Germinal center (tissue), 1 donor: Measurements from ENCODE around the gene P2RX7.
A peak's percentile ranks its signal among the peaks of the same experiment; 100 is the strongest.

Experiments used
- DNase-seq: peaks from one replicate; pipeline ENCODE4 v3.0.0; 2012; ENCODE audit warnings: mixed read lengths, low spot score

P2RX7 gene

DNA sequence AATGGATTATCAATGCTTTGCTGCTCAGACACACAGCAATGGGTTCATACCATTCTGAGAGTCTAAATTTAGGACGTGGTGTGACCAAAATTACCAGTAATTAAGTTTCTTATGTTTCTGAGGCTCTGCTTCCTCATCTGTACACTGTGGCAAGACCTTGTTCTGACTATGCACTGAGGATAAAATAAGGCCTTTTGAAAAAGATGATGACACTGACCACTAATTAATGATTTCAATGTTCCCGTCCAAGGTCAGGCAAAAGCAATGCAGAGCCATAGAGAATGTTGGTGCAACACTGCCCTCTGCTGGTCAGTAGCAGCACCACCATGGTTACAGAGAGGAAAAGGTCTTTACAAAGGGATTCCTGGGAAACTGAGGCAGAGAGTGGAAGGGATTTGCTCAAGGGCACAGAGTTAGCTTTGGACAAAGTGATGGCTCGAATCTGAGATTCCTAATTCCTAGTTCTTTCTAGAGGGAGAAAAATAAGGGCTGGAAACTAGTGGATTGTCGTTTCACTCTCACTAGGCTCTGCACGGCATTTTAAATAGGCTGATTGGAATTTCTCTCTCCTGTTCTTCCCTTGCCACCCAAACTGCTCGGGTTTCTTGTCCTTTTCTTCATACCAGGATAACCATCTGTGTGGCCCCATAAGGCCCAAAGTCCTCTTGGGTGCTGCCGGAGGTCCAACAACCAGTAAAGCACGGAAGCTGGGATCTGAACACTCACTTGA lies 22.3 kb upstream of the P2RX7 start:
- DNase-seq: peak; percentile 67

DNA sequence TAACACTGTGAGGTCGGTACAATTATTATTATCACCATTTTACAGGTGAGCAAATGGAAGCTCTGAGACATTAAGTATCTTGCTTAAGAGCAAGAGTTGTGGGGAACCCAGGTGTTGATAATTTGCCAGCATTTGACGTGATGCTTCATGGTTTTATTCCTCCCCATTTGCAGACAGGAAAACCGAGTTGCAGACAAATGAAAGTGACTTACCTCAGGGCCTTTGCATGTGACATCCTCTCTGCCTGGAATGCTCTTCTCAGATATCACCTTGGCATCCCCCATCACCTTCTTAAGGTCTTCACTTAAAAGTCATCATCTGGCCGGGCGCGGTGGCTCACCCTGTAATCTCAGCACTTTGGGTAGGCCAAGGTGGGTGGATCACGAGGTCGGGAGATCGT lies 21.0 kb upstream of the P2RX7 start:
- no peak for DNase-seq

DNA sequence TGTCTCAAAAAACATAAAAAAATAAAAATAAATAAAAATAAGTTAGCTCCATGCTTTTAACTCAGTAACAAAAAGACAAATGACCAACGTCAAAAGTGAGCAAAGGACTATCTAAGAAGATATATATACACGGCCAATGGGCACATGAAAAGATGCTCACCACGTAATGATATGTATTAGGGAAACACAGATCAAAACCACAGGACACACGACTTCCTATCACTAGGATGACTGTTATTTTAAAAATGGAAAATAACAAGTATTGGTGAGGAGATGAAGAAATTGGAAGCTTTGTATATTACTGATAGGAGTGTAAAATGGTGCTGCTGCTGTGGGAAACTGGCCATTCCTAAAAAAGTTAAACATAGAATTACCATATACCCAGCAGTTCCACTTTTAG lies 20.2 kb upstream of the P2RX7 start:
- no peak for DNase-seq

DNA sequence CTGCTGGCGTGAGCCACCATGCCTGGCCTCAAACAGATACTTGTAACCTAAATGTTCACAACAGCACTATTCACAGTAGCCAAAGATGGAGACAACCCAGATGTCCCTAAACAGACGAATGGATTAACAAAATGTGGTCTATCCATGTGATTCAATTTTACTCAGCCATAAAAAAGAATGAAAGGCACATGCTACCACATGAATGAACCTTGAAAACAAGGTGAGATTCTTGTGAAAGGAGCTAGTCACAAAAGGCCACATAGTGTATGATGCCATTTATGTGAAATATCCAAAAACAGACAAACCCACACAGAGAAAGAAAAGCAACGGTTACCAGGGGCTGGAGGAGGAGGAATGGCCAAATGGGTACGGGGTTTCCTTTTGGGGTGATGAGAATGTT lies 19.6 kb upstream of the P2RX7 start:
- DNase-seq: no peak

DNA sequence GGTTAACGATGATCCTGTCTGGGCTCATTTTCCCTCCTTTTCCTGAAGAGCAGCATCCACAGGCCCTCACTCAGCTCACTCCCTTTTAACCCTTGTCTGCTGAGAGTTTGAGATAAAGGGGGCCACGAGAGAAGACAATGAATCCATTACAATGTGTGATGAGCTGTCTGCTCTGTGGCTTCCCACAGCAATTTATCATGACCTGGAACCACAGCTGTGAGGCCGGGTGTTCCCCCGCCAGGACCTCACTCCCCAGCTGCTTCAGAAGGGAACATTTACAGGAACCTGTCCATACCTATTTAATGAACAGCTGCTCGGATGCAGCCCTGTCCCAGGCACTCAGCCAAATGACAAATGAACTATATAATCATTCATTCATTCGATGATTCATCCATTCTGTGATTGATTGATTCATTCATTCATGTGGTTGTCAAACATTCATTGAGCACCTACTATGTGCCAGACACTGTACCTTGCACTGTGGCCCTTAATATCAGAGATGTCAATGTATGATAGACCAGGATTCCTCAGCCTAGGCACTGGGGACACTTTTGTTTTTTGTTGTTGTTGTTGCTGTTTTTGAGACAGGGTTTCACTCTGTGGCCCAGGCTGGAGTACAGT lies 18.5 kb upstream of the P2RX7 start:
- no peak for DNase-seq

DNA sequence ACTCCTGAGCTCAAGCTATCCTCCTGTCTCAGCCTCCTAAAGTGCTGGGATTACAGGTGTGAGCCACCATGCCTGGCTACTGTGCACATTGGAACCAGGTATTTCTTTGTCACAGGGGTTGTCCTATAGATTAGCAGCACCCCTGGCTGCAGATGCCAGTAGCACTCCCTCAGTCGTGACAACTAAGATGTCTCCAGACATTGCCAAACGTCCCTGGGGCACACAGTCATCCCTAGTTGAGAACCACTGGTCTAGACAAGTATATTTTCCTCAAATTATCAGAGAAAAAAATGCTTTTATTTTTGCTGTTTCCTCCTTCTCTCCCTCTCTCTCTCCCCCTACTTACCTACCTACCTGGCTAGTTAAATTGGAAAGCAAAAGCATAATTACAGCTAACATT lies 17.9 kb upstream of the P2RX7 start:
- no peak for DNase-seq

DNA sequence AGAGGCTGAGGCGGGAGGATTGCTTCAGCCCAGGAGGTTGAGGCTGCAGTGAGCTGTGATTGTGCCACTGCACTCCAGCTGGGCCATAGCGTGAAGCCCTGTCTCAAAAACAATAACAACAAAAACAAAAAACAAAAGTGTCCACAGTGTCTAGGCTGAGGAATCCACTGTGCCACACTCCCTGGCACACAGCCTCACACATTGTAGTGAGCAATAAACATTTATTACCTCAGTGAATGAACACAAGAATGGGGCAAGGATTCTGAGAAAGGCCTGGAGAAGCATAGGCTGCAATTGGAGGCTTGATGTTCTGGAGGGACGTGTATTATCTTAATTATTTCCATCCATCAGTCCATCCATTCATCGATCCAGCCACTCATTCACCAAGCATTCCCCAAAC lies 17.1 kb upstream of the P2RX7 start:
- no peak for DNase-seq

DNA sequence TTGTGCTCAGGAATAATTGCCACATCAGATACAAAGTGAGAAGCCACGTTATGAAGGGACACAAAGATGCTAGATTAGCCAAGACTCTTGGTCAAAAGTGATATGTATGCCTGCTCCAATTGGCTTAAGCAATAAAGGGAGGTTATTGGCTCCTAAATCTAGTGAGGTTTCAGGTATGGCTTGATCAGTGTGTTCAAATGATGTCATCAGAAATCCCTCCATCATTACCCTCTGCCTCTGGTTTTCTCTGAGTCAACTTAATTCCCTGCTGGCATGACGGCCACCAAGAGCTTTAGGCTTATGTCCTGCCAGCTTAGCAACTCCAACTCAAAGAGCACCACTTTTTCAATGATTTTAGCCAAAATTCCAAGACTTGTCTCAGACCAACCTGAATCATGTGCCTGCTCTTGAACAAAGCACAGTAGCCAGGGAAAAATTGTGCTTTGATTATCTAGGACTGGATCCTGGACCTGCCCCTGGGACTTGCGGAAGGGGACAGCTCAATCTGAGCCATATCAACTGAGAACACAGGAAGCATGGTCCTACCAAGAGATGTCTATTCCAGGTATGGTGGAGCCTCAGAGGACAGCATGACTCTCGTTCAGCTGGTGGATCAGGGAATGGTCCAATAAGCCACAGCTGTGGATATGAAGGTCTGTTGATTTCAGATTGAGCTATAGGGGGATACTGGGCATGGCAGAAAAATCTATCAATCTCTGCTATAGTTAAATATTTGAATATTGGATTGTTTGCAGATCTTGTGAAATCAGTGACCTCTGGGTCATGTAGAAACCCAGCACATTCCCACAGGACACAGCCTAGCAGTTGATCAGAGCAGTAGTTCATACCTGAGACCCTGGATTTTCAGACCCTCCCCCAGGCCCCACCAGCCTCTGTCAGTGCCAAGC lies 16.1 kb upstream of the P2RX7 start:
- DNase-seq: no peak

DNA sequence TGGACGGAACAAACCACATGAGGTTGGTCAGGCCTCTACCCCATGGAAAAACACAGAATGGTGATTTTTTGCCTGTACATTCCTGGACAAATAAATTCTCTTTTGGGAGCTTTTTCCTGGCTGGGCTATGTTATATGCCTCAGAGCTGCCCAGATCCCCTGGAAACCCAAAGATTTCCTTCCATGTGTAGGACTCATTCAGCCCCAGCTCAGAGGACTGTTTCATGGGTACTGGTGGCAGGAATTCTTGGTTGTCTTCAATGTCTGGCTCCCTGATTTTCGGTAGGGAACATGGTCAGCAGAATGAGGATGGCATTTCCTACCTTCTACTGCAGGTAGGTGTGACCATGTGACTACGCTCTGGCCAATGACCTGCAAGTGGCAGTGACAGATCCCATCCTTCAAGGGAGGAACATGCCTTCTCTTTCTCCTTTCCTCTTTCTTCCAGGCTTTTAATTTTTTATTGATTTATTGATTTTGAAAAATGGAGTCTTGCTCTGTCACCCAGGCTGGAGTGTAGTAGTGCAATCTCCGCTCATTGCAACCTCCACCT lies 15.4 kb upstream of the P2RX7 start:
- DNase-seq: no peak

DNA sequence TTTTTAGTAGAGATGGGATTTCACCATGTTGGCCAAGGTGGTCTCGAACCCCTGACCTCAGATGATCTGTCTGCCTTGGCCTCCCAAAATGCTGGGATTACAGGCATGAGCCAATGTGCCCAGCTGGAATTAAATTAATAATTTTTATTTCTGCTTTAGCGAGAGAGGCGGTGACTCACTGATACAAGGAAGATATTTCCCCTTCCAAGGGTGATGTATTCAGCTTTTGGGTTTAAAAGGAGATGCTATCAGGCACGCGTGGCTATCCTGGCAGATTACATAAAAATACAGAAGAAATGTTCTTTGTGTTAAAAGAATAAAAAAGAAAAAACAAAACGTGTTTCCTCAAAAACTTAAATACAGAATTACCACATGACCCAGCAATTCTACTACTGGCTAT lies 12.4 kb upstream of the P2RX7 start:
- no peak for DNase-seq

DNA sequence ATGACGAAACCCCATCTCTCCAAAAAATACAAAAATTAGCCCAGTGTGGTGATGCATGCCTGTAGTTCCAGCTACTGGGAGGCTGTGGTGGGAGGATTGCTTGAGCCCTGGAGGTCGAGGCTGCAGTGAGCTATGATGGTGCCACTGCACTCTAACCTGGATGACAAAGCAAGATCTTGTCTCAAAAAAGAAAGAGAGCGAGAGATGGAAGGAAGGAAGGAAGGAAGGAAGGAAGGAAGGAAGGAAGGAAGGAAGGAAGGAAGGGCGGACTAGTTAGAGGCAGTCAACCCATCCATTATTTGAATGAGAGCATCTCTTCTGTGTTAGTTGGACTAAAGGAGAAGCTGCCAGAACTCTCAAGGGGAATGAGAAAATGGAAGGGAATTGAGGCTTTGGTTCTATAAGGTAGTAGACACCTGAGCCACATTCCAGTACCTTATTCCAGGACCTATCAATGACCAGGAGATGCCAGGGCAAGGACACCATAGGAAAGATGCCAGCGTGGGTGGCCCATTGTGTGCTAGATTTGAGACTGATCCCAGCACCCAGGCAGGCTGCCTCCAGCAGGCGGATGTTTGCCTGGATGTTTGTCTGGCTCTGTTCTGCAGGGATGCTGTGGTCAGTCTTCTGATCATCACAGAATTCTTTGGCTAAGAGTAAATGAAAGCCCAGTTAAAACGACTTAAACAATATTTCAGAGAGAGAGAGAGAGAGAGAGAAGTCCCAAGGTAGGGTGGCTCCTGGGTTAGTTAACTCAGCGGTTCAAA lies 11.5 kb upstream of the P2RX7 start:
- DNase-seq: no peak

DNA sequence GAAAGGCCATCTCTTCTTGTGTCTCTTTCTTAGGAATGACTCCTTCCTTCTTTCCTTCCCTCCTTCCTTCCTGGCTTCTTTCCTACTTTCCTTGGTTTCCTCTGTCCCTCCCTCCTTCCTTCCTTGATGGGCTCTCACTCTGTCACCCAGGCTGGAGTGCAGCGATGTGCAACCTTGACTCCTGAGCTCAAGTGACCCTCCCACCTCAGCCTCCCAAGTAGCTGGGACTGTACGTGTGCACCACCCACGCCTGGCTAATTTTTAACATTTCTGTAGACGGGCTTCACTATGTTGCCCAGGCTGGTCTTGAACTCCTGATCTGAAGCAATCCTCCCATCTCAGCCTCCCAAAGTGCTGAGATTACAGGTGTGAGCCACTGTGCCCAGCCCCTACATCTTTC lies 10.9 kb upstream of the P2RX7 start:
- no peak for DNase-seq

DNA sequence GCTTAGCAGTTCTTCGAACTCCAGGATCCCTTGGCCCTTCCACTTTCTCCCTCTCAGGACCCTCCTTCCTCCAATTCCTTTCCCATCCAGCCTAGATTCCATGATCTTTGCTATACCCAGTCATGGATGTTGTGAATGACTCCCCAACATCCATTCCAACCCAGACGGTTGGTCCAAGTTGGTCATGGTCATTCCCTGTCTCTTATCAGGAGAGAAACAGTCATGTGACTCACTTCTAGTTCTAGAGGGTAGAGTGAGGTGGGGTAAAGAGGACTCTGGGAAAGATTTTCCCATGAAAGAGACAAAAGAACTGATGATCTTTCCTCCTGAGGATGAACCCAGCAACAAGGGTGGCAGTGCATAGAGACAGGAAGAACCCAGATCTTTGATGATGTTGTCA lies 9.2 kb upstream of the P2RX7 start:
- no peak for DNase-seq

DNA sequence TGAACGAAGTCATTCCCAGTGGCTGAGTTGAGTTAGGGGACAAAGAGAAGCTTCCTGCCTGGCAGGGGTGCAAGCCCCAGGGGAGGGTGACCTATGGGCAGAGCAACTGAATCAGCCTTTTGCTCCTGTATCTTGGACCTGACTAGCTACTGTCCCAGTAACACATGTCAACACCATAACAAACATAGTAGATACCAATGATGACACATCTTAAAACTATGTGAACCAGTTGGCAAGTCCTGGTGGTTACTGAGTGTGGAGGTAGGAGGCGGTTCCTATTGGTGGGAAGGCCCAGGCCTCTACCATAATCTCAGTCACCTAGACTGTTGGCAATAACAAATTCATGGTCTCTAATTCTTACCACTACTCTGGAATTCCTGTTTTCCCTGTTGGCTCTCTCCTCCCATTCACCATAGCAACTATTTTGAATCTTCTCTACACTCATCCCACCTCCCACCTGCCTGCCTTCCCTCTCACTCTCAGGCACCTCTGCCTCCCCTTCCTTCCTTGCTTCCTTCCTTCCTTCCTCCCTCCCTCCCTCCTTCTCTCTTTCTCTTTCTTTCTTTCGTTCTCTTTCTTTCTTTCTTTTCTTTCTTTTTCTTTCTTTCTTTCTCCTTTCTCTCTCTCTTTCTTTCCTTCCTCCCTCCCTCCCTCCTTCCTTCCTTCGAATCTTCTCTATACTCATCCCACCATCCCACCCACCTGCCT lies 8.1 kb upstream of the P2RX7 start:
- no peak for DNase-seq

DNA sequence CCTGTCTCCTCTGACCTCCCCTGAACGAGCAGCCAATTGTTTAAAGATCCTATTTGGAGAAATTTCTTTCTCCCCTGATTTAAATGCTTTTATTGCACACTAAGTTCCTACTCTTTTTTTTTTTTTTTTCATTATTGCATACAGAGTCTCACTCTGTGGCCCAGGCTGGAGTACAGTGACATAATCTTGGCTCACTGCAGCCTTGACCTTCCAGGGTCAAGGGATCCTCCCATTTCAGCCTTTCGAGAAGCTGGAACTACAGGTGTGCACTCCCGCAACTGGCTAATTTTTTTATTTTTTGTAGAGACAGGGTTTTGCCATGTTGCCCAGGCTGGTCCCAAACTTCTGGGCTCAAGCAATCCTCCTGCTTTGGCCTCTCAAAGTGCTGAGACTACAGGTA lies 5.2 kb upstream of the P2RX7 start:
- DNase-seq: no peak

DNA sequence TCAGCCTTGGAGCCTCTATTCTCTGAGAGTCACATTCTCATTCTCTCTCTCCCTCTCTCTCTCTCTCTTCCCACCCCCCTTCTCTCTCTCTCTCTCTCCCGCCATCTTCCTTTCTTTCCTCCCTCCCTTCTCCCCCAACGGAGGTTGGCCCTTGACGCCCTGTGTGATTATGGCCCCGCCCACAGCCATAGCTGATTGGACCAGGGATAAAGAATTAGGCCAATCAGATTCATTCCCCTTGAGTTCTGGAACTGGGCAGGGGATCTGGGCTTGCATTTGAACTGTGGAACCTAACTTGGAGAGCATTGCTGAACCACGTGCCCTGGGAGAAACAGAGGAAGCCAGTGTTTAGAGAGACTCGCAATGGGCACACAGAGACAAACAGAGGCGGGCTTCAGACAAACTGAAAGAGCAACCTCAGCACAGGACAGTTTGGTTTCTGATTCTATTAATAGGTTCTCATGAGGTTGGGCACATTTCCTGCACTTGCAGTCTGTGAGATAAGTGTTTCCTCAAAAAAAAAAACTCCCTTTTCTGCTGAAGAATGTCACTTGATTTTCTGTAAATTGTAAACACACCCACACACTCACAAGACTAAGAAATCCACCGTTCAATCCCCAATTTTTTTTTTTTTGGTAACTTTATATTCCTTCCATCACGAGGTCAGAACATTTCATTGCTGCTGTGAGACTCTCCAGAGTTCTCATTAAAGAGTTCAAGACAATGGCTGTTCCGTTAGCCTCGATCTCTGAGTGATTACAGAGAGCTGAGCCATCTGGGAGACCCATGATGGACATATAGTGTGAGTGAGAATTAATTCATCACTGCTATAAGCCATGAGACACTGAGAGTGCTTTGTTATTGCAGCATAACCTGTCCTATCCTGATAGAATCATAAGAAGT lies 3.5 kb upstream of the P2RX7 start:
- peak; percentile 86 for DNase-seq

DNA sequence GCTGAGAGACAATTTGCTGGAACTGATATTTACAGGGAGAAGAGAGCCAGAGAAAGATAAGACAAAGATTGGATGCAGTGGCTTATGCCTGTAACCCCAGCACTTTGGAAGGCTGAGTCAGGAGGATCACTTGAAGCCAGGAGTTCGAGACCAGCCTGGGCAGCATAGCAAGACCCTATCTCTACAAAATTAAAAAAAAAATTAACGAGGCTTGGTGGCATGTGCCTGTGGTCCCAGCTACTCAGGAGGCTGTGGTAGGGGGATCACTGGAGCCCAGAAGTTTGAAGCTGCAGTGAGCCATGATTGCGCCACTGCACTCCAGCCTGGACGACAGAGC lies 2.9 kb upstream of the P2RX7 start:
- no peak for DNase-seq

DNA sequence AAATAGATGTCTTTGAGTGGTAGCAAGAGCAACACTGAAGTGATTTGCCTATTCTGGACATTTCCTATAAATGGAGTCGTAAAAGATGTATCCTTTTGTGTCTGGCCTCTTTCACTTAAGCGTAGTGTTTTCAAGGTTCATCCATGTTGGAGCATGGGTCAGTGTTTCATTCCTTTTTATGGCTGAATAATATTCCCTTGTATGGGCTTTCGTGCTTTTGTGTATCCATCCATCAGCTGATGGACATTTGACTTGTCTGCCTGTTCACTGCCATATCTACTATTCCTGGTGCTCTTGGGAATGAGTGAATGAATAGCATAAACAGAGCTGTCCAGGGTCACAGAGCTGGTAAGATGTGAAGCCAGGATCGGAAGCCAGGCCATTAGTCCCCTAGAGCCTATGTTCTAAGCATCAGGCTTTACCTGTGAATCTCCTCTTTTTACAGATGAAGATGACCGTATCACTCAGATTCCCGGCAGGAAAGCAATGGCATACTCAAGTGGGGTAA lies 1.8 kb upstream of the P2RX7 start:
- no peak for DNase-seq

DNA sequence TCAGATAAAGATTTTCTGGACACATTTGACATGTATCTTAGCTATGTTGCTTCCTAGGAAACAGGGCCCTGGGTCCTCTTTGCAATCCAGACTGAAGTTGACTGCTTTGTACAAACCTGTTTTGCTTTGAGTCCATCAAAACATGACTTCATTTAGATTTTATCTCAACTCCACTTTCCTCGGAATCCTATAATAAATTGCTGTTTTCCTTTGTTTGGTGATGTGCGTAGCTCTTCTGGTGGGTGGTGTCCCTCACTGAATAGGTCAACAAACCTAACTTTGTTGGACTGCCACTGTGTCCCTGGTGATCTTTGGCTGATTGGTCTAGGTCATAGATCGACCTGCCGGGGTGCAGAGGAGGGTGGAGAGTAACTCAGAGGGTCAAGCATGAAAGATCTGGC lies 735 bp upstream of the P2RX7 start:
- no peak for DNase-seq

DNA sequence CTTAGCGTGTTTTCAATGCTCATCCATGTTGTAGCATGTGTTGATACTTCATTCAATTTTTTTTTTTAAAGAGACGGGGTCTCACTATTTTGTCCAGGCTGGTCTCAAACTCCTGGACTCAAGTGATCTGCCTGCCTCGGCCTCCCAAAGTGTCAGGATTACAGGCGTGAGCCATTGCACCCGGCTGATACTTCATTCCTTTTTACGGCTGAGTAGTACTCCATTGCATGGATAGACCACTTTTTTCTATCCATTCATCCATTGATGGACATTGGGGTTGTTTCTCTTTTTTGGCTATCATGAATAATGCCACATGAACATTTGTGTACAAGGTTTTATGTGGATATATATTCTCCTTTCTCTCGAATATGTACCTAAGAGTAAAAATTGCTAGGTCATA lies 1.2 kb downstream of the P2RX7 start:
- DNase-seq: no peak
